ENCODE results near the gene HHIPL1. TPM values are rescaled to one million over a fixed set of nuclear protein-coding genes. Genes with fewer than 3 reads are reported as not detected.
"Not testable (repeated sequence)": the region's sequence is repeated elsewhere in the genome, so short reads cannot be mapped to it uniquely, and the experiment has no call there.

HHIPL1 gene
- total and polyA plus RNA-seq, 4 donors, result 0.31 to 4.0 (median 1.1) TPM

DNA sequence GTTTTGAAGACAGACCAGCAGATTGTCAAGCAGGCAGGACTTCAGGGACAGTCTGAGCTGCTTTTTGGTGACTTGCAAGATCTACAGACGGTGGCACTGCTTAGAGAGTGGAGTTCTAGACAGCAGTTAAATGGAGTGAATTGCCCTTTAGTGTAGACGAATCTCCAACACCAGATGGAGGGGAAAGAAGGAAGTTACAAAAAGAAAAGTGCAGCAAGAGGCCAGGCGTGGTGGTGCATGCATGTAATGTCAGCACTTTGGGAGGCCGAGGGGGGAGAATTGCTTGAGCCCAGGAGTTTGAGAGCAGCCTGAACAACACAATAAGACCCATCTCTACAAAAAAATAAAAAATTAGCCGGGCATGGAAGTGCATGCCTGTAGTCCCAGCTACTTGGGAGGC lies 8.4 kb upstream of the HHIPL1 start:
- DNase-seq (no peak), ATAC-seq (ENCODE audit: insufficient read depth, low FRiP score) (no peak)
- H3K27ac ChIP-seq (ENCODE audit: low read depth in 1 of 2, low read length in 1 of 2), result no peak overlapping the region
- no peaks in the 10 kb centered on the region for H3K4me1 ChIP-seq (ENCODE audit: control insufficient read depth in 5 of 5, insufficient read depth in 5 of 5, low read length in 5 of 5)
- no peak overlapping the region for H3K4me3 ChIP-seq
- H3K9ac ChIP-seq (ENCODE audit: insufficient read depth in 1 of 2, low read length in 2 of 2), result no peak overlapping the region
- H3K27me3 ChIP-seq (ENCODE audit: control insufficient read depth in 3 of 3, insufficient read depth in 3 of 3, low read length in 2 of 3), result no peaks in the 10 kb centered on the region
- WGBS, 2 donors, result 66 to 73% methylated on average over 5 of the region's 5 CpGs
- no peaks in the 10 kb centered on the region for H3K9me3 ChIP-seq (ENCODE audit: control insufficient read depth in 4 of 4, insufficient read depth in 3 of 4, low read length in 3 of 4)
- H3K36me3 ChIP-seq (ENCODE audit: control insufficient read depth in 4 of 4, insufficient read depth in 4 of 4, low read length in 4 of 4), result no peaks in the 10 kb centered on the region
- TF ChIP-seq, protein P1, sequence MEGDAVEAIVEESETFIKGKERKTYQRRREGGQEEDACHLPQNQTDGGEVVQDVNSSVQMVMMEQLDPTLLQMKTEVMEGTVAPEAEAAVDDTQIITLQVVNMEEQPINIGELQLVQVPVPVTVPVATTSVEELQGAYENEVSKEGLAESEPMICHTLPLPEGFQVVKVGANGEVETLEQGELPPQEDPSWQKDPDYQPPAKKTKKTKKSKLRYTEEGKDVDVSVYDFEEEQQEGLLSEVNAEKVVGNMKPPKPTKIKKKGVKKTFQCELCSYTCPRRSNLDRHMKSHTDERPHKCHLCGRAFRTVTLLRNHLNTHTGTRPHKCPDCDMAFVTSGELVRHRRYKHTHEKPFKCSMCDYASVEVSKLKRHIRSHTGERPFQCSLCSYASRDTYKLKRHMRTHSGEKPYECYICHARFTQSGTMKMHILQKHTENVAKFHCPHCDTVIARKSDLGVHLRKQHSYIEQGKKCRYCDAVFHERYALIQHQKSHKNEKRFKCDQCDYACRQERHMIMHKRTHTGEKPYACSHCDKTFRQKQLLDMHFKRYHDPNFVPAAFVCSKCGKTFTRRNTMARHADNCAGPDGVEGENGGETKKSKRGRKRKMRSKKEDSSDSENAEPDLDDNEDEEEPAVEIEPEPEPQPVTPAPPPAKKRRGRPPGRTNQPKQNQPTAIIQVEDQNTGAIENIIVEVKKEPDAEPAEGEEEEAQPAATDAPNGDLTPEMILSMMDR (IDR thresholded peaks at IDR 0.05; ENCODE audit: control extremely low read depth, extremely low read depth), result no peak

DNA sequence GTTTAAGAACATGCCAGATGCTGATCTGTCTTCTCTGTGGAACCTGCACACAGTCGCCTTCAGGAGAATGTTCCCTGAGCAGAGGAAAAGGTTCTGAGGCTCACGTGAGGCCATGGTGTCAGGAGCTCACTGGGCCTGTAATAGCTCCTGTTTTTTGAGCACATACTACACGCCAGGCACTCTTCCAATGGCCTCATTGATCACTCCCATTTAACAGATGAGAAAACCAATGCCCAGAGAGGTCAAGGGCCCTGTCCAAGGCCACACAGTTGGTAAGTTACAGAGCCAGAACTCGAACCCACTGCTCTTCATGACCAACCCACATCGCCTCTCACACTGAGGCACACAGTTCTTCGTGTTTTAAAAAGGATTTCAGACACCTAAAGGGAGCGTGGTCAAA lies 7.3 kb upstream of the HHIPL1 start:
- no peak overlapping the region for H3K27ac ChIP-seq (ENCODE audit: low read depth in 1 of 2, low read length in 1 of 2)
- H3K4me1 ChIP-seq (ENCODE audit: control insufficient read depth in 5 of 5, insufficient read depth in 5 of 5, low read length in 5 of 5), result no peaks in the 10 kb centered on the region
- H3K36me3 ChIP-seq (ENCODE audit: control insufficient read depth in 4 of 4, insufficient read depth in 4 of 4, low read length in 4 of 4), result no peaks in the 10 kb centered on the region
- H3K4me3 ChIP-seq, result no peak overlapping the region
- ATAC-seq (ENCODE audit: insufficient read depth, low FRiP score), result no peak
- WGBS, 2 donors, result 90 to 91% methylated on average over 7 of the region's 7 CpGs
- no peaks in the 10 kb centered on the region for H3K9me3 ChIP-seq (ENCODE audit: control insufficient read depth in 4 of 4, insufficient read depth in 3 of 4, low read length in 3 of 4)
- no peak for DNase-seq
- TF ChIP-seq, protein P1 (IDR thresholded peaks at IDR 0.05; ENCODE audit: control extremely low read depth, extremely low read depth), result no peak
- H3K9ac ChIP-seq (ENCODE audit: insufficient read depth in 1 of 2, low read length in 2 of 2), result no peak overlapping the region
- H3K27me3 ChIP-seq (ENCODE audit: control insufficient read depth in 3 of 3, insufficient read depth in 3 of 3, low read length in 2 of 3), result no peaks in the 10 kb centered on the region

DNA sequence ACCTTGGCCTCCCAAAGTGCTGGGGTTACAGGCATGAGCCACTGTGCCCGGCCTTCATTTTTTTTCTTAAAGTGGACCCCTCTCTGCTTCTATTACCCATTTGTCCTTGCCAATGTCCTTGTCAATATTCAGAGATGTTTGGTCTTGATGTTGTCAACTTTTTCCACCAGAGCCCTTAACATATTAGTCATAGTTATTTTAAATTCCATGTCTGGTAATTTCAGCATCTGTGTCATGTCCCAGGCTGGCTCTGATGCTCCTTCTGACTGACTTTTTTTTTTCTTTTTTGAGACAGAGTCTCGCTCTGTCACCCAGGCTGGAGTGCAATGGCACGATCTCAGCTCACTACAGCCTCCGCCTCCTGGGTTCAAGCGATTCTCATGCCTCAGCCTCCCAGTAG lies 2.2 kb upstream of the HHIPL1 start:
- H3K9me3 ChIP-seq (ENCODE audit: control insufficient read depth in 4 of 4, insufficient read depth in 3 of 4, low read length in 3 of 4); DNase-seq; H3K4me3 ChIP-seq; H3K9ac ChIP-seq (ENCODE audit: insufficient read depth in 1 of 2, low read length in 2 of 2); H3K27ac ChIP-seq (ENCODE audit: low read depth in 1 of 2, low read length in 1 of 2); ATAC-seq (ENCODE audit: insufficient read depth, low FRiP score); H3K36me3 ChIP-seq (ENCODE audit: control insufficient read depth in 4 of 4, insufficient read depth in 4 of 4, low read length in 4 of 4); H3K27me3 ChIP-seq (ENCODE audit: control insufficient read depth in 3 of 3, insufficient read depth in 3 of 3, low read length in 2 of 3): not testable (repeated sequence)
- WGBS, 2 donors, result 93 to 98% methylated on average over 5 of the region's 5 CpGs
- H3K4me1 ChIP-seq (ENCODE audit: control insufficient read depth in 5 of 5, insufficient read depth in 5 of 5, low read length in 5 of 5), result peaks cover 0 to 11% (median 8%) of the 10 kb centered on the region in 5 donors

DNA sequence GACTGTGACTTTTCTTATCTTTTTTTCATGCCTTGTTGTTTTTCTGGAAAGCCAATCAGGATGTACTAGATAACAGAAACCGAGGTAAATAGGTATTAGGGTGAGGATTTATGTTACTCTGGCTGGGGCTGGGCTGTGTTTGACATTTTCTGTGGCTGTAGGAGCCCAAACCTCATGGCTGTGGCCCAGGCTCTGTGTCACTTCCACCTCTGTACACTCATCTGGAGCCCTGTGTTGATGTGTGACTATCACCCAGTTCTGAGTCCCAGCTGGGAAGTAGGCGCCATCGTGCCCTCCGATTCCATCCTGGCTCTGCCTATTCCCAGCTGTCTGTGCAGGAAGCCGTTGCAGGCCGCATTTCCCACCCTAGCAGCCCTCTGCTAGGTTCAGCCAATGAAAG lies 1.6 kb upstream of the HHIPL1 start:
- Histone ChIP-seq H3K36me3 (ENCODE audit: control insufficient read depth in 4 of 4, insufficient read depth in 4 of 4, low read length in 4 of 4) (no peaks in the 10 kb centered on the region), H3K9ac (ENCODE audit: insufficient read depth in 1 of 2, low read length in 2 of 2) (no peak overlapping the region), H3K27ac (ENCODE audit: low read depth in 1 of 2, low read length in 1 of 2) (no peak overlapping the region), H3K4me1 (ENCODE audit: control insufficient read depth in 5 of 5, insufficient read depth in 5 of 5, low read length in 5 of 5) (peaks cover 0 to 11% (median 8%) of the 10 kb centered on the region in 5 donors), H3K27me3 (ENCODE audit: control insufficient read depth in 3 of 3, insufficient read depth in 3 of 3, low read length in 2 of 3) (no peaks in the 10 kb centered on the region), H3K4me3 (no peak overlapping the region), H3K9me3 (ENCODE audit: control insufficient read depth in 4 of 4, insufficient read depth in 3 of 4, low read length in 3 of 4) (no peaks in the 10 kb centered on the region)
- TF ChIP-seq, protein P1 (IDR thresholded peaks at IDR 0.05; ENCODE audit: control extremely low read depth, extremely low read depth), result no peak
- no peak for ATAC-seq (ENCODE audit: insufficient read depth, low FRiP score)
- no peak for DNase-seq
- WGBS, 2 donors, result 58 to 69% methylated on average over 6 of the region's 6 CpGs
